Omental fat pad (tissue), 4 donors: ENCODE results near the gene UGDH. TPM values are rescaled to one million over a fixed set of nuclear protein-coding genes. Genes with fewer than 3 reads are reported as not detected.
A peak's percentile ranks its signal among the peaks of the same experiment; 100 is the strongest.

Source experiments
- ATAC-seq: fragments of 150-250 bp; one replicate; pipeline ENCODE4 v1.9.1; 2016; ENCODE audit warnings: mild to moderate bottlenecking, moderate library complexity; ENCODE audit not compliant: low FRiP score
- DNase-seq: peaks from one replicate; pipeline ENCODE4 v3.0.0-alpha.2; 2019; ENCODE audit warnings: low spot score
- total RNA-seq, 4 donors: library from RNA; depleted of rRNA; stranded (reverse); fragments of >200 nt; gene quantifications; one replicate each; pipeline ENCODE4 v1.1.0, GENCODE V29; 2016
- TF ChIP-seq, protein P1 (sequence below), 3 donors: fragments of 450-650 bp; IDR thresholded peaks; one replicate each; pipeline ENCODE4 v1.5.1; 2016 to 2017; ENCODE audit warnings: antibody characterized with exemption in 3 of 3, mild to moderate bottlenecking in 3 of 3, moderate library complexity in 2 of 3

The UGDH gene
- total RNA-seq: 100 to 1,000 TPM in 2 of 4 donors, 10 to 100 TPM in 2; 60.1 to 653 (median 148) TPM

DNA sequence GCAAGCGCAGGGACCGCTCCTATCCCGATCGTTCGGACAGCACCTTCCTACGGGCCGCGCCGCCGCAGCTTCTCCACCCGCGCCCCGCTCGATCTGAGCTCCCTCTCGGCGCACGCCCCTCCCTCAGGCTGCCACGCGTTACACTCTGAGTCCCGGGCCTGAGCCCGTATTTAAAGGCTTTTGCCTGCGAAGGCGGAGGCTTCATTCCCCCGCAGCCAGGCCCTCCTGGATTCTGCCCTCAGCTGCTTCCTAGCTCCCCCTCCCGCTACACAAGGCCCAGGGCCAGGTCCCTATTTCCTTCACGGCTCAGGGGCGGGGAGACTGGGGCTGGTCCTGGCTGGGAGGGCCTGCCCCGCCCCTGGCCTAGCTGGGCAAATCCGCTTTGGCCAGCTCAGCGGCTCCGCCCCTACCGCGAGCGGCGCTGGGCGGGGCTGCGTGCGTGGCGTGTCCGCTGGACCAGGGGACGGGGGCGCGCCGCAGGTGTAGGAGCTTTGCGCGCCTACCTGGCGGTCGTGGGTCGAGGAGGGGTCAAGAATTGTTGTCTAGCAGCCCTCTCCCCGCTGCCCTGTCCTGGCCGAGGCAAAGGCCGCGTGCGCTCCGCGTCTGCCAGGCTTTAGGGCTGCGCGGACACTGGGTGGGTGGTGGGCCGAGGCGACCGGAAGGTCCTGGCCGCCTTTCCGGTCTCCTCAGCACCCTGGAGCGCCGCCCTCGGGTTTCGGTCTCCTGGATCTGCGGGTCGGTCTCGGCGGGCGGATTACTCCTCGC lies at the start of gene UGDH:
TSS of gene UGDH (minus strand) at position 144 of the 765 bp plus-strand sequence. CDS start 5,927 bp downstream, outside the sequence.
- TF ChIP-seq, protein P1, sequence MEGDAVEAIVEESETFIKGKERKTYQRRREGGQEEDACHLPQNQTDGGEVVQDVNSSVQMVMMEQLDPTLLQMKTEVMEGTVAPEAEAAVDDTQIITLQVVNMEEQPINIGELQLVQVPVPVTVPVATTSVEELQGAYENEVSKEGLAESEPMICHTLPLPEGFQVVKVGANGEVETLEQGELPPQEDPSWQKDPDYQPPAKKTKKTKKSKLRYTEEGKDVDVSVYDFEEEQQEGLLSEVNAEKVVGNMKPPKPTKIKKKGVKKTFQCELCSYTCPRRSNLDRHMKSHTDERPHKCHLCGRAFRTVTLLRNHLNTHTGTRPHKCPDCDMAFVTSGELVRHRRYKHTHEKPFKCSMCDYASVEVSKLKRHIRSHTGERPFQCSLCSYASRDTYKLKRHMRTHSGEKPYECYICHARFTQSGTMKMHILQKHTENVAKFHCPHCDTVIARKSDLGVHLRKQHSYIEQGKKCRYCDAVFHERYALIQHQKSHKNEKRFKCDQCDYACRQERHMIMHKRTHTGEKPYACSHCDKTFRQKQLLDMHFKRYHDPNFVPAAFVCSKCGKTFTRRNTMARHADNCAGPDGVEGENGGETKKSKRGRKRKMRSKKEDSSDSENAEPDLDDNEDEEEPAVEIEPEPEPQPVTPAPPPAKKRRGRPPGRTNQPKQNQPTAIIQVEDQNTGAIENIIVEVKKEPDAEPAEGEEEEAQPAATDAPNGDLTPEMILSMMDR (IDR thresholded peaks at IDR 0.05): no peak
- ATAC-seq: peak; percentile 97

DNA sequence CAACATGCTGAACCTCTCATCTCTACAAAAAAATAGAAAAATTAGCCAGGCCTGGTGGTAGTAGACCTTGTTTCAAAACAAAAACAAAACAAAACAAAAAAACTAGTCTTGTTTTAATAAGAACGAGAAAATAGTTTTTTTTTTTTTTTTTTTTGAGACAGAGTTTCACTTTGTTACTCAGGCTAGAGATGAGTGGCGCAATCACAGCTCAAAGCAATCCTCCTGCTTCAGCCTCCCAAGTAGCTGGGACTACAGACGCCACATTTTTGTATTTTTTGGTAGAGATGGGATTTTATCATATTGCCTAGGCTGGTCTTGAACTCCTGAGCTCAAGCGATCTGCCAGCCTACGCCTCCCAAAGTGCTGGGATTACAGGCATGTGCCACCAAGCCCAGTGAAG lies 47.7 kb upstream of the UGDH start:
- DNase-seq: no peak
- TF ChIP-seq, protein P1 (IDR thresholded peaks at IDR 0.05): no peak
- ATAC-seq: no peak

More for the DNA sequence above, at the start of gene UGDH:
- peak; percentile 79 for DNase-seq

DNA sequence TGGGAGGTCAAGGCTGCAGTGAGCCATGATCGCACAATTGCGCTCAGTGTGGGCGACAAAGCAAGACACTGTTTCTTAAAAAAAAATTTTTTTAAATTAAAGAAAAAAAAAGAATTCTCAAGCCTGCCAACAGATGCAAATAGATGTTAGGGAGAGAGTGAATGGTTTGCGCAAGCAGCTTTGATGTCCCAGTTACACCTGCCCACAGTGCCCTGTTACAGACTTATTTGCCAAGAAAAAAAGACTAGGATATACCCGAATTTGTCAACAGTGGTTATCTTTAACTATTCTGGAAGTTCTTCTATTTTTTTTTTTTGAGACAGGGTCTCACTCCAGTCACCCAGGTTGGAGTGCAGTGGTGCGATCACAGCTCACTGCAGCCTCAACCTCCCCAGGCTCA lies 44.3 kb upstream of the UGDH start:
- ATAC-seq: no peak
- no peak for DNase-seq
- TF ChIP-seq, protein P1 (IDR thresholded peaks at IDR 0.05): no peak

DNA sequence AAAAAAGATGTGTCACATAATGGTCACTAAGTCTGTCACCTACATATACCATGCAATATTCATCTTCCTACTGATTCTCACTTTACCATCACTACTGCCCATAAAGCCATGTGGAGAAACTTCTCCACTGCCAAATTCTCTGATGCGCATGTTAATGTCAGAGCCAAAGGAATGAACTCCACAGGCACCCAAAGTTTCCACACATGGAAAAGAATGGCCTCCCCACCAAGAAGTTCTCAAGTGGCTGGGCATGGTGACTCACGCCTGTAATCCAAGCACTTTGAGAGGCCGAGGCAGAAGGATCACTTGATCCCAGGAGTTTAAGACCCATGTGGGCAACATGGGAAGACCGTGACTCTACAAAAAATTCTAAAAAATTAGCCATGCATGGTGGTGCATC lies 43.8 kb upstream of the UGDH start:
- TF ChIP-seq, protein P1 (IDR thresholded peaks at IDR 0.05): no peak
- ATAC-seq (no peak), DNase-seq (no peak)

DNA sequence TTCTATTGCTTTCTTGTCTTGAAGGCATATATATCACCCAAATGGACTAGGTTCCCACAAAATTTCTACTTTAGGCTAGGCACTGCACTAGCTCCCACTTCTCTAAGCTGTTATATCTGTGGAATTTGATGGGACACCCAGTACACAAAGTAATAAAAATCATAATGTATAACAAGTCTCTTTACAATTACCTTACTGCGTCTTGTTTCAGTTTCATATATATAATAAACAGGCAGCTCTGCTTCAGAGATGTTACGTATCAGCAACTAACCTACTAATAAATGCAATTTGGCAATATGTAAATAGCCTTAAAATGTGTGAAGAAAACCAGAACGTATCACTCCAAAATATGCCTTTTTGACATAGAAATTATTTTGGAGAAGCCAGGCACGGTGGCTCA lies 42.0 kb upstream of the UGDH start:
- ATAC-seq: no peak
- DNase-seq: no peak
- TF ChIP-seq, protein P1 (IDR thresholded peaks at IDR 0.05): no peak

DNA sequence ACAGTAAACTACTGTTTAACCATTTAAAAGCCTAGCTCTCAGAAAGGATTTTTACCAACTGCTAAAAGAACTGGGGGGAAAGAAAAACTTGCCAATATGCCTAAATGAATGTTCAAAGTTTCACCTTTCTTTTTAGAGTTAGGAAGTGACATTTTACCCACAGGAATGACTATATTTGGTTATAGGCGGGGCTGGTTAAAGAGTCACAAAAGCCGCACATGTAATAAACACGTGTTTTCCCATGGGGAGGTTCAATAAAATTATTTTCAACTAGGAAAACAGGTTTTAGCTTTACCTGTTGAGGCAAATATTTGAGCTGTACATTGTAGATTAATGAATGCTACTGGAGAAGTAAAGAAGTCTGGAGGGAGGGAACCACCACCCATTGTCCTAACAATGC lies 41.6 kb upstream of the UGDH start:
- TF ChIP-seq, protein P1 (IDR thresholded peaks at IDR 0.05): no peak
- DNase-seq: no peak
- ATAC-seq: no peak
